Measurements from ENCODE around the gene BRPF3.

- TF ChIP-seq, protein P1, sequence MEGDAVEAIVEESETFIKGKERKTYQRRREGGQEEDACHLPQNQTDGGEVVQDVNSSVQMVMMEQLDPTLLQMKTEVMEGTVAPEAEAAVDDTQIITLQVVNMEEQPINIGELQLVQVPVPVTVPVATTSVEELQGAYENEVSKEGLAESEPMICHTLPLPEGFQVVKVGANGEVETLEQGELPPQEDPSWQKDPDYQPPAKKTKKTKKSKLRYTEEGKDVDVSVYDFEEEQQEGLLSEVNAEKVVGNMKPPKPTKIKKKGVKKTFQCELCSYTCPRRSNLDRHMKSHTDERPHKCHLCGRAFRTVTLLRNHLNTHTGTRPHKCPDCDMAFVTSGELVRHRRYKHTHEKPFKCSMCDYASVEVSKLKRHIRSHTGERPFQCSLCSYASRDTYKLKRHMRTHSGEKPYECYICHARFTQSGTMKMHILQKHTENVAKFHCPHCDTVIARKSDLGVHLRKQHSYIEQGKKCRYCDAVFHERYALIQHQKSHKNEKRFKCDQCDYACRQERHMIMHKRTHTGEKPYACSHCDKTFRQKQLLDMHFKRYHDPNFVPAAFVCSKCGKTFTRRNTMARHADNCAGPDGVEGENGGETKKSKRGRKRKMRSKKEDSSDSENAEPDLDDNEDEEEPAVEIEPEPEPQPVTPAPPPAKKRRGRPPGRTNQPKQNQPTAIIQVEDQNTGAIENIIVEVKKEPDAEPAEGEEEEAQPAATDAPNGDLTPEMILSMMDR (conservative IDR thresholded peaks at IDR 0.05 in 1 of 2, IDR thresholded peaks at IDR 0.05 in 1 of 2; ENCODE audit: low read depth in 1 of 2, low read length in 2 of 2) = no peak
- TF ChIP-seq EZH2 (IDR thresholded peaks at IDR 0.05; ENCODE audit: low read length, missing control alignments) = no peak
Observed at GRCh38 chr6:36155662-36156061, 40.9 kb upstream of the BRPF3 start.

Measured in fibroblast of lung (primary cell).